DND-41 (cell line): ENCODE data around the gene SVIL.

Source experiments
- ATAC-seq: fragments of 200-7000 bp; cut with Tn5 transposase; 3 replicates; pipeline ENCODE4 v1.9.1; 2021; ENCODE audit warnings: low read depth; ENCODE audit not compliant: insufficient read depth
- DNase-seq: peaks from one replicate; pipeline ENCODE4 v3.0.0-alpha.2; 2020
- H2AFZ ChIP-seq: 2 replicates; pipeline ENCODE4 v1.6.0; 2012; ENCODE audit warnings: low read depth, low read length
- H3K27ac ChIP-seq: 2 replicates; pipeline ENCODE4 v1.5.1; 2012; ENCODE audit warnings: low read length, inconsistent platforms
- H3K27me3 ChIP-seq: fragments of 200-600 bp; sonication (generic); 2 replicates; pipeline ENCODE4 v1.6.0; 2012; ENCODE audit warnings: low read length, mild to moderate bottlenecking, inconsistent platforms; ENCODE audit not compliant: insufficient read depth, poor library complexity
- H3K36me3 ChIP-seq: 2 replicates; pipeline ENCODE4 v1.5.1; 2012; ENCODE audit warnings: low read length, inconsistent platforms; ENCODE audit not compliant: insufficient read depth
- H3K4me1 ChIP-seq: 2 replicates; pipeline ENCODE4 v1.5.1; 2012; ENCODE audit warnings: mild to moderate bottlenecking, low read length; ENCODE audit not compliant: insufficient read depth
- H3K4me2 ChIP-seq: 2 replicates; pipeline ENCODE4 v1.6.0; 2012; ENCODE audit warnings: mild to moderate bottlenecking, moderate library complexity, low read length, inconsistent platforms; ENCODE audit not compliant: insufficient read depth
- H3K4me3 ChIP-seq, 2 experiments: fragments of 200-600 bp in 1 of 2; shearing (Covaris generic) in 1 of 2; 2 replicates each; pipeline ENCODE4 v1.5.1; 2012 to 2016; ENCODE audit warnings: inconsistent platforms in 2 of 2, low read length in 2 of 2, mild to moderate bottlenecking in 2 of 2, low read depth in 1 of 2, moderate library complexity in 1 of 2
- H3K79me2 ChIP-seq: 2 replicates; pipeline ENCODE4 v1.6.0; 2012; ENCODE audit warnings: low read length, inconsistent platforms; ENCODE audit not compliant: insufficient read depth
- H3K9ac ChIP-seq: 2 replicates; pipeline ENCODE4 v1.6.0; 2012; ENCODE audit warnings: low read depth, mild to moderate bottlenecking, inconsistent platforms, low read length, moderate library complexity
- H3K9me3 ChIP-seq: 2 replicates; pipeline ENCODE4 v1.5.1; 2012; ENCODE audit warnings: low read length, moderate library complexity, mild to moderate bottlenecking, inconsistent platforms; ENCODE audit not compliant: insufficient read depth, severe bottlenecking
- H4K20me1 ChIP-seq: 2 replicates; pipeline ENCODE4 v1.6.0; 2012; ENCODE audit warnings: low read length; ENCODE audit not compliant: insufficient read depth
- CTCF ChIP-seq: IDR thresholded peaks from 2 replicates; pipeline ENCODE4 v1.5.1; 2012; ENCODE audit warnings: borderline replicate concordance, low read length, moderate library complexity, mild to moderate bottlenecking; ENCODE audit not compliant: poor library complexity, severe bottlenecking; ENCODE audit errors: extremely low read depth
- EZH2 ChIP-seq: IDR thresholded peaks from 3 replicates; pipeline ENCODE4 v1.6.1; 2012; ENCODE audit warnings: borderline replicate concordance, low read depth, mild to moderate bottlenecking, moderate library complexity, low read length, inconsistent platforms; ENCODE audit not compliant: severe bottlenecking

The SVIL gene

GRCh38 chr10:29613196-29613595 lies 21.6 kb downstream of the SVIL start:
- H3K79me2 ChIP-seq: no peaks in the 10 kb centered on the region
- ATAC-seq (no peak), DNase-seq (no peak)
- H3K27me3 ChIP-seq: no peaks in the 10 kb centered on the region
- H3K27ac ChIP-seq: no peak overlapping the region
- H3K36me3 ChIP-seq: peaks cover 16% of the 10 kb centered on the region
- H3K9ac ChIP-seq: no peak overlapping the region
- H2AFZ ChIP-seq: no peak overlapping the region
- H3K9me3 ChIP-seq: peaks cover 26% of the 10 kb centered on the region
- no peak overlapping the region for H3K4me3 ChIP-seq
- H3K4me1 ChIP-seq: no peaks in the 10 kb centered on the region
- H4K20me1 ChIP-seq: no peaks in the 10 kb centered on the region; the same call in 1 of the 2 replicates
- no peak for TF ChIP-seq CTCF
- no peak overlapping the region for H3K4me2 ChIP-seq

- TF ChIP-seq CTCF (no peak), EZH2 (no peak)
- Histone ChIP-seq H3K4me3 (no peak overlapping the region), H3K36me3 (peaks cover 16% of the 10 kb centered on the region), H3K4me1 (no peaks in the 10 kb centered on the region), H4K20me1 (no peaks in the 10 kb centered on the region; the same call in none of the 2 replicates), H3K27me3 (no peaks in the 10 kb centered on the region), H3K9me3 (peaks cover 26% of the 10 kb centered on the region), H3K79me2 (no peaks in the 10 kb centered on the region), H3K9ac (no peak overlapping the region), H3K27ac (no peak overlapping the region), H3K4me2 (no peak overlapping the region), H2AFZ (no peak overlapping the region)
- DNase-seq (no peak), ATAC-seq (no peak)
Observed at GRCh38 chr10:29612657-29613056, 22.1 kb downstream of the SVIL start.

GRCh38 chr10:29611781-29612381 lies 22.9 kb downstream of the SVIL start:
- no peak for DNase-seq
- ATAC-seq: no peak
- no peaks in the 10 kb centered on the region for H3K4me1 ChIP-seq
- no peak overlapping the region for H3K9ac ChIP-seq
- TF ChIP-seq CTCF (no peak), EZH2 (no peak)
- peaks cover 26% of the 10 kb centered on the region for H3K9me3 ChIP-seq
- no peak overlapping the region for H3K27ac ChIP-seq
- H3K4me3 ChIP-seq: no peak overlapping the region
- peaks cover 16% of the 10 kb centered on the region for H3K36me3 ChIP-seq
- no peak overlapping the region for H3K4me2 ChIP-seq
- no peaks in the 10 kb centered on the region for H3K79me2 ChIP-seq
- no peaks in the 10 kb centered on the region for H3K27me3 ChIP-seq
- no peak overlapping the region for H2AFZ ChIP-seq
- H4K20me1 ChIP-seq: no peaks in the 10 kb centered on the region; the same call in none of the 2 replicates
